NCI-H774 (cell line): ENCODE measurements around the gene BFAR.
"Not testable (repeated sequence)": the region's sequence is repeated elsewhere in the genome, so short reads cannot be mapped to it uniquely, and the experiment has no call there.

ENCODE experiments used
- DNase-seq: peaks from one replicate; lab custom pipeline; 2025; lab: John Stamatoyannopoulos, UW

The BFAR gene

DNA sequence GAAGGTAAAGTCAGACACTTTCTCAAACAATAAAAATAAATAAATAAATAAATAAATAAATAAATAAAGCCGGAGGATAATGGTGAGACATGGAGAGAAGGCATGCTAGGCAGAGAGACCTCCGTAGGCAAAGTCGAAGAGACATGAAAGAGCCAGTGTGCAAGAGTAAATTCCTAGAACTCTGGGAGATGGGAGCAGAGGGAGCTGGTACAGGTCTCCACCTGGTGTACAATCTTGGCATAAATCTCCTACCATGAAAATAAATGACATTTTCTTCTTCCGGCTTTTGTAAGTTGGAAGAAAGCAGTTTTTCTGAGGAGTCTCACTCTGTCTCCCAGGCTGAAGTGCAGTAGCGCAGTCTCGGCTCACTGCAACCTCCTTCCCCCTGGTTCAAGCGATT is 69.1 kb downstream of the BFAR start:
- DNase-seq, result not testable (repeated sequence)

DNA sequence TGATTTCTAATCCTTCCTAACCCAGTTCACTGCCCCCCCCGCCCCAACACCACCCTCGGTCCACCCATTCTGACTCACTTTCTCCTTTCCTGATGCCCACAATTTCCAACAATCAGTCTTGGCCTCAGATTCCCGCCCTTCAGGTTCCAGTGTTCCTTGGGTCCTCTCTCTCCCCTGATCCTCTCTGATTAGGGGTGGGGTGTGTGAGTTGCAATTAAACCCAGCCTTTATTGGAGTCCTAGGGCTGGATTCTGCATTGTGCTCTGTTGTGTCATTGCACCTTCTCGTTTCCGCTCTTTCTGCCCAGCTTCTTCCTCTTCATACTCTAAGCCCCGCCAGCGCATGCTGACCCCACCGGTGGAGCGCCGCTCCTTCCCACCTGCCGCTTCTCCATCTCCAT is 69.9 kb downstream of the BFAR start:
- DNase-seq, result not testable (repeated sequence)

DNA sequence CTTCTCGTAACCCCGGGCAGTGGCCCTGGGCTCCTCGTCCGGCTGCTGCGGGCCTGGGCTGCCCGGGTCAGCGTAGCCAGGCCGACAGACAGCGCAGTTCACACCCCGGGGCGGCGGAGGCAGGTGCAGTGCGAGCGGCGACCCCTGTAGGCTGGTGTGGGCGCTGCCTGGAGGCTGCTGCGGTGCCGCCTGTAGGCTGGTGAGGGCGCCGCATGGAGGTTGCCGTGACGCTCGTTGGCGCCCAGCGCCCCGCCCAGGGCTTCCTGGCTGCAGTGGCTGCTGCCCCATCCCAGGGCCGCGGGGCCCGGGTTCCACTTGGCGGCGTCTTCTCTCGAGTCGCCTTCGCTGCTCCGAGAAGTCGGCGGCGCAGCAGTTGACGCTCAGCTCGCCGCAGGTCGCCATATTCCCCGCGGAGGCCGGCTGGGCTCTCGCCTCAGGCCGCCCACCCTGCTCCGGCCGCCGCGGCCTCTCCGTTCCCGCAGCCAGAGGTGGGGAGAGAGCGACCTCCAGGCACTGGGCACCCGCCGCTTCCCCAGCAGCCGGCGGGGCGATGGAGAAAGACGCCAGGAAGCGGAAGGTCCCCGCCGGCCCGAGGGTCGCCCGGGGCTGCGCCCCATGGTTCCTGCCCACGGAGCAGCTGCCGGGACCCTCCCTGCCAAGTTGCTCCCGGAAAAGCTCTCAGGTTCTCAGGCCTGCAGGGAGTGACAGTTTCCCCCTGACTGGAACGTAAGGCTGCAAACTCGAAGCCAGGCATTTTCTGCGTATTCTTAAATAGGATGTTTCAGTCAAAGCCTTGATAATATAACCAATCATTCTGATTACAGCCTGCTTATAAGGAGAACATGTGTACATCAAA is 70.6 kb downstream of the BFAR start, which contains the start of gene NPIPA3:
NPIPA3 (plus strand) TSS at position 256 of the 856 bp plus-strand sequence. CDS start 5,533 bp downstream, outside the sequence.
- DNase-seq, result not testable (repeated sequence)
